H9 (cell line): ENCODE data around the gene LRRC74B. TPM values are rescaled to one million over a fixed set of nuclear protein-coding genes. Genes with fewer than 3 reads are reported as not detected.
"Not testable (repeated sequence)": the region's sequence is repeated elsewhere in the genome, so short reads cannot be mapped to it uniquely, and the experiment has no call there.

Experiments
- DNase-seq: peaks from one replicate; pipeline ENCODE4 v3.0.0-alpha.2; 2017
- H2AFZ ChIP-seq: one replicate; pipeline ENCODE4 v1.6.1; 2013; ENCODE audit warnings: mild to moderate bottlenecking, low read length, control low read depth, moderate library complexity
- H2AK5ac ChIP-seq: 2 replicates; pipeline ENCODE4 v1.6.1; 2013; ENCODE audit warnings: low read length, control low read depth, mixed read lengths; ENCODE audit not compliant: insufficient read length
- H2BK120ac ChIP-seq: one replicate; pipeline ENCODE4 v1.6.1; 2013; ENCODE audit warnings: low read depth, mild to moderate bottlenecking, low read length, control low read depth, inconsistent platforms; ENCODE audit not compliant: poor library complexity, severe bottlenecking
- H2BK12ac ChIP-seq: 2 replicates; pipeline ENCODE4 v1.6.1; 2013; ENCODE audit warnings: low read length, control low read depth, mixed read lengths, low read depth; ENCODE audit not compliant: insufficient read length
- H2BK15ac ChIP-seq: 2 replicates; pipeline ENCODE4 v1.6.1; 2013; ENCODE audit warnings: low read depth, low read length, control low read depth
- H2BK20ac ChIP-seq: one replicate; pipeline ENCODE4 v1.6.1; 2013; ENCODE audit warnings: low read depth, mild to moderate bottlenecking, low read length, control low read depth, inconsistent platforms; ENCODE audit not compliant: poor library complexity, severe bottlenecking
- H2BK5ac ChIP-seq: 2 replicates; pipeline ENCODE4 v1.6.1; 2013; ENCODE audit warnings: low read length, control low read depth, mixed read lengths; ENCODE audit not compliant: insufficient read length
- H3K14ac ChIP-seq: 2 replicates; pipeline ENCODE4 v1.6.1; 2013; ENCODE audit warnings: low read length, control low read depth; ENCODE audit not compliant: insufficient read depth
- H3K18ac ChIP-seq: 2 replicates; pipeline ENCODE4 v1.6.1; 2013; ENCODE audit warnings: low read depth, mild to moderate bottlenecking, mixed read lengths, low read length, control low read depth; ENCODE audit not compliant: insufficient read length
- H3K23ac ChIP-seq: 2 replicates; pipeline ENCODE4 v1.6.1; 2013; ENCODE audit warnings: low read length, control low read depth, mixed read lengths, low read depth; ENCODE audit not compliant: insufficient read length
- H3K23me2 ChIP-seq: 2 replicates; pipeline ENCODE4 v1.6.1; 2013; ENCODE audit warnings: low read depth, mild to moderate bottlenecking, mixed read lengths, low read length, control low read depth; ENCODE audit not compliant: insufficient read length, poor library complexity, severe bottlenecking
- H3K27ac ChIP-seq: 2 replicates; pipeline ENCODE4 v1.5.1; 2013; ENCODE audit warnings: low read length, control low read depth, mixed read lengths, low read depth; ENCODE audit not compliant: insufficient read length
- H3K27me3 ChIP-seq: 2 replicates; pipeline ENCODE4 v1.6.1; 2013; ENCODE audit warnings: low read length, control low read depth, inconsistent platforms; ENCODE audit not compliant: insufficient read depth
- H3K4ac ChIP-seq: 2 replicates; pipeline ENCODE4 v1.6.1; 2013; ENCODE audit warnings: low read depth, mild to moderate bottlenecking, control low read depth, inconsistent platforms, low read length, moderate library complexity
- H3K4me1 ChIP-seq: 2 replicates; pipeline ENCODE4 v1.6.1; 2013; ENCODE audit warnings: low read length, control low read depth, inconsistent platforms; ENCODE audit not compliant: insufficient read depth
- H3K4me2 ChIP-seq: 2 replicates; pipeline ENCODE4 v1.6.1; 2013; ENCODE audit warnings: low read length, control low read depth, mixed read lengths; ENCODE audit not compliant: insufficient read length, insufficient read depth
- H3K56ac ChIP-seq: 2 replicates; pipeline ENCODE4 v1.6.1; 2013; ENCODE audit warnings: low read depth, mild to moderate bottlenecking, mixed read lengths, low read length, control low read depth; ENCODE audit not compliant: insufficient read length
- H3K79me1 ChIP-seq: 2 replicates; pipeline ENCODE4 v1.6.1; 2013; ENCODE audit warnings: low read depth, mild to moderate bottlenecking, moderate library complexity, low read length, control low read depth, inconsistent platforms; ENCODE audit not compliant: insufficient read depth, poor library complexity, severe bottlenecking
- H3K79me2 ChIP-seq: 2 replicates; pipeline ENCODE4 v1.6.1; 2013; ENCODE audit warnings: low read length, control low read depth, inconsistent platforms; ENCODE audit not compliant: insufficient read depth
- H3K9ac ChIP-seq: 2 replicates; pipeline ENCODE4 v1.6.1; 2013; ENCODE audit warnings: low read length, control low read depth, mixed read lengths; ENCODE audit not compliant: insufficient read length; ENCODE audit errors: extremely low read depth
- H3K9me3 ChIP-seq: one replicate; pipeline ENCODE4 v1.6.1; 2013; ENCODE audit warnings: low read depth, low read length, inconsistent platforms; ENCODE audit not compliant: control insufficient read depth
- H3T11ph ChIP-seq: one replicate; pipeline ENCODE4 v1.6.1; 2013; ENCODE audit warnings: mild to moderate bottlenecking, low read length, control low read depth, inconsistent platforms
- H4K20me1 ChIP-seq: one replicate; pipeline ENCODE4 v1.6.1; 2013; ENCODE audit not compliant: control insufficient read depth, insufficient read length, insufficient read depth
- H4K5ac ChIP-seq: 2 replicates; pipeline ENCODE4 v1.6.1; 2013; ENCODE audit warnings: low read depth, mild to moderate bottlenecking, mixed read lengths, low read length, control low read depth; ENCODE audit not compliant: insufficient read length
- H4K8ac ChIP-seq: replicated peaks from 2 replicates; pipeline ENCODE4 v1.6.1; 2013; ENCODE audit warnings: low read length, control low read depth, mixed read lengths, low read depth; ENCODE audit not compliant: insufficient read length
- H4K91ac ChIP-seq: 2 replicates; pipeline ENCODE4 v1.6.1; 2013; ENCODE audit warnings: low read depth, mild to moderate bottlenecking, moderate library complexity, mixed read lengths, low read length, control low read depth; ENCODE audit not compliant: insufficient read length
- H3K27ac Mint-ChIP-seq, 3 experiments: 2 replicates in 2 of 3; 3 replicates in 1 of 3; pipeline ENCODE4 v1.8.0; 2020 to 2021; ENCODE audit warnings: mixed read lengths in 3 of 3, mild to moderate bottlenecking in 1 of 3, moderate library complexity in 1 of 3
- H3K27me3 Mint-ChIP-seq: 2 replicates; pipeline ENCODE4 v1.8.0; 2021; ENCODE audit warnings: low read depth, mild to moderate bottlenecking, moderate library complexity, mixed read lengths
- H3K36me3 Mint-ChIP-seq, 3 experiments: 2 replicates in 2 of 3; 3 replicates in 1 of 3; pipeline ENCODE4 v1.8.0; 2020 to 2021; ENCODE audit warnings: low read depth in 3 of 3, mixed read lengths in 3 of 3; ENCODE audit not compliant: insufficient read depth in 1 of 3
- H3K4me1 Mint-ChIP-seq, 2 experiments: 2 replicates each; pipeline ENCODE4 v1.8.0; 2020; ENCODE audit warnings: mixed read lengths in 2 of 2
- H3K4me3 Mint-ChIP-seq, 2 experiments: 2 replicates in 1 of 2; 3 replicates in 1 of 2; pipeline ENCODE4 v1.8.0; 2020 to 2021; ENCODE audit warnings: mild to moderate bottlenecking in 2 of 2, mixed read lengths in 2 of 2, moderate library complexity in 1 of 2
- H3K9me3 Mint-ChIP-seq, 2 experiments: 2 replicates in 1 of 2; 3 replicates in 1 of 2; pipeline ENCODE4 v1.8.0; 2020; ENCODE audit warnings: mild to moderate bottlenecking in 2 of 2, mixed read lengths in 2 of 2, moderate library complexity in 1 of 2
- WGBS: extraction: QIAGEN DNeasy Blood & Tissue Kit; methylation state at CpG from one replicate; pipeline ENCODE4 v1.1.7; 2013; ENCODE audit warnings: missing lambda C conversion rate, low lambda C conversion rate, mixed read lengths; ENCODE audit not compliant: insufficient read length; ENCODE audit errors: extremely low coverage; 5-methylcytosine and 5-hydroxymethylcytosine counted together
- total RNA-seq: library from RNA; stranded (reverse); gene quantifications from 2 replicates; pipeline ENCODE4 v1.2.1, GENCODE V29; 2021
- TF ChIP-seq, protein P1 (sequence below): fragments of 200-600 bp; sonication (generic); conservative IDR thresholded peaks from 3 replicates; pipeline ENCODE4 v1.8.0; 2021; ENCODE audit warnings: antibody characterized with exemption, mild to moderate bottlenecking

Gene LRRC74B
- total RNA-seq, 1 experiment from 2014 or later = not detected

GRCh38 chr22:21070690-21071615, 25.2 kb downstream of the LRRC74B start:
- Histone ChIP-seq H3K56ac (no peak overlapping the region), H3K9me3 (no peaks in the 10 kb centered on the region), H2AK5ac (no peak overlapping the region), H2BK20ac (no peak overlapping the region), H3K27me3 (no peaks in the 10 kb centered on the region), H3K23me2 (no peaks in the 10 kb centered on the region), H4K91ac (no peak overlapping the region), H3K9ac (no peak overlapping the region), H2BK12ac (no peak overlapping the region), H3K4me2 (no peak overlapping the region), H2BK120ac (no peak overlapping the region), H3K27ac (no peak overlapping the region), H4K5ac (no peak overlapping the region), H2BK15ac (no peak overlapping the region), H4K20me1 (no peaks in the 10 kb centered on the region), H3K4me1 (no peaks in the 10 kb centered on the region), H3K4ac (no peak overlapping the region), H3K79me1 (no peaks in the 10 kb centered on the region), H4K8ac (no peak overlapping the region), H2AFZ (no peak overlapping the region), H3K23ac (no peak overlapping the region), H3K79me2 (no peaks in the 10 kb centered on the region), H3T11ph (no peak overlapping the region), H3K18ac (no peak overlapping the region), H2BK5ac (no peak overlapping the region), H3K14ac (no peak overlapping the region)
- peak; percentile 20 for DNase-seq
- Mint-ChIP-seq H3K27ac (peak overlapping the region in 1 of 3 experiments; percentile 52; a peak in 1 of 7 replicates), H3K4me3 (no peak overlapping the region), H3K9me3 (peaks cover 0 to 2% of the 10 kb centered on the region in 2 experiments; a peak in 1 of 5 replicates), H3K36me3 (no peaks in the 10 kb centered on the region; a peak in 1 of 7 replicates), H3K27me3 (peaks cover 9% of the 10 kb centered on the region), H3K4me1 (no peaks in the 10 kb centered on the region)
- TF ChIP-seq, protein P1, sequence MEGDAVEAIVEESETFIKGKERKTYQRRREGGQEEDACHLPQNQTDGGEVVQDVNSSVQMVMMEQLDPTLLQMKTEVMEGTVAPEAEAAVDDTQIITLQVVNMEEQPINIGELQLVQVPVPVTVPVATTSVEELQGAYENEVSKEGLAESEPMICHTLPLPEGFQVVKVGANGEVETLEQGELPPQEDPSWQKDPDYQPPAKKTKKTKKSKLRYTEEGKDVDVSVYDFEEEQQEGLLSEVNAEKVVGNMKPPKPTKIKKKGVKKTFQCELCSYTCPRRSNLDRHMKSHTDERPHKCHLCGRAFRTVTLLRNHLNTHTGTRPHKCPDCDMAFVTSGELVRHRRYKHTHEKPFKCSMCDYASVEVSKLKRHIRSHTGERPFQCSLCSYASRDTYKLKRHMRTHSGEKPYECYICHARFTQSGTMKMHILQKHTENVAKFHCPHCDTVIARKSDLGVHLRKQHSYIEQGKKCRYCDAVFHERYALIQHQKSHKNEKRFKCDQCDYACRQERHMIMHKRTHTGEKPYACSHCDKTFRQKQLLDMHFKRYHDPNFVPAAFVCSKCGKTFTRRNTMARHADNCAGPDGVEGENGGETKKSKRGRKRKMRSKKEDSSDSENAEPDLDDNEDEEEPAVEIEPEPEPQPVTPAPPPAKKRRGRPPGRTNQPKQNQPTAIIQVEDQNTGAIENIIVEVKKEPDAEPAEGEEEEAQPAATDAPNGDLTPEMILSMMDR = no peak
- WGBS = no CpG with 5 or more reads among the region's 17 CpGs

GRCh38 chr22:21071796-21072195, 26.1 kb downstream of the LRRC74B start:
- not testable (repeated sequence) for H3K23me2 ChIP-seq, H2BK15ac ChIP-seq, H4K91ac ChIP-seq, H3K18ac ChIP-seq, H3K27me3 ChIP-seq, DNase-seq, H4K5ac ChIP-seq, H4K20me1 ChIP-seq, H3K79me1 ChIP-seq, H3K36me3 Mint-ChIP-seq, H3K4me1 ChIP-seq, H3K79me2 ChIP-seq, H3K9me3 Mint-ChIP-seq, H3K27ac ChIP-seq, H2BK120ac ChIP-seq, H2AFZ ChIP-seq, H3K4me1 Mint-ChIP-seq, H3K56ac ChIP-seq, H3K4me2 ChIP-seq, H3K27me3 Mint-ChIP-seq, H3K23ac ChIP-seq, H3K4ac ChIP-seq, H3K4me3 Mint-ChIP-seq, H2BK20ac ChIP-seq, H4K8ac ChIP-seq, H2BK5ac ChIP-seq, H3T11ph ChIP-seq, H3K9me3 ChIP-seq, H2BK12ac ChIP-seq, H3K9ac ChIP-seq, H3K14ac ChIP-seq, H3K27ac Mint-ChIP-seq, H2AK5ac ChIP-seq
- WGBS = no CpG with 5 or more reads among the region's 8 CpGs
